GM12891 (cell line): ENCODE measurements around the gene LDLRAD3.

ENCODE experiments used
- POLR2A ChIP-seq: IDR thresholded peaks from 2 replicates; pipeline ENCODE4 v1.6.1; 2011; ENCODE audit warnings: low read depth, low read length, control low read depth
- POLR2AphosphoS5 ChIP-seq: IDR thresholded peaks from 2 replicates; pipeline ENCODE4 v1.6.1; 2011; ENCODE audit warnings: low read depth, low read length, control low read depth
- SPI1 ChIP-seq: IDR thresholded peaks from 2 replicates; pipeline ENCODE4 v1.6.1; 2011; ENCODE audit warnings: low read depth, low read length, control low read depth
- TAF1 ChIP-seq: IDR thresholded peaks from 2 replicates; pipeline ENCODE4 v1.6.1; 2011; ENCODE audit warnings: low read depth, low read length, control low read depth

DNA sequence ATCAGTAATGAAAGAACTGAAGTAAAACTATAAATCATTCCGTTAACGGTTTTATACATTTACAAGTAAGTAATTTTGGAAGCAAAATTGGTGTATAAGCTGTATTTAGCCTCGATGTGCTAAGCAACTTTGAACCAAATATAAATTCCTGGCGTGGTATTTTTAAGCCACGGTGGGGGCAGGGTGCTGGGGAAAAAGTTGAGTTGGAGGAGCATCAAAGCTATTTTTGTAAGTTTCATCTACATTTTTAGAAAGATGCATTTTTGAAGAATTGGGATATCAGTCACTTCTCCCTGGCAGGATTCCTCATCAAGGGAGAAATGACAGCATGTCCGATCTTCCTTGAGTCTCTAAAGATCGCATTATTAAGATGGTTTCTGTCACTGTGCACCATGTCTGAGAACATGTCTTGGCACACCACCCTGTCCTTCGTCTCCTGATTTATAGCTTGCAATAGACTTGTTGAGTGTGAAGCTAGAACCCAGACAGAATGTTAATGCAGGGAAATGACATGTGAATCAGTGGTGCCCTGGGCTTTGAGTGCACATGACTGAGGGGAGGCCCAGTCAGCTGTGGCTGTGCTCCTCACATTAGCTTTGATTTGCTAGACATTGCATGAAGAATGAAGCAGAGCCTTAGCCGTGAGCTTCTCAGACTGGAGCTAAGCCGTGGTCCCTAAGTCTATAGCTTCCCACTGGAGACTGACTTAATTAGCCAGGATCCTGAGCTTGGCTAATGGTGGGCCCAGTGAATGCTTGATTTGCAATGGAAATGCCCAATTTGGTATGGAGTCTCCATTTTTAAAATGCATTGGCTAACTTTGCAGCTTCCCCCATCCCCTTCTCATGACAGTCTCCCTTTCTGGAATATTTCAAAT, 218.4 kb downstream of the LDLRAD3 start:
- no peak for TF ChIP-seq POLR2AphosphoS5
- TF ChIP-seq POLR2A = no peak
- TF ChIP-seq TAF1 = no peak
- no peak for TF ChIP-seq SPI1
